Peyer's patch (tissue), 4 donors: ENCODE results near the gene FMNL2. TPM values are rescaled to one million over a fixed set of nuclear protein-coding genes. Genes with fewer than 3 reads are reported as not detected.

Source experiments
- DNase-seq, 3 donors: peaks; one replicate each; pipeline ENCODE4 v3.0.0-alpha.2; 2017 to 2019
- H3K27ac ChIP-seq, 4 donors: fragments of 200-600 bp; sonication (generic); one replicate each; pipeline ENCODE4 v1.5.1; 2016 to 2019
- H3K27me3 ChIP-seq, 2 donors: fragments of 200-600 bp; sonication (generic); one replicate each; pipeline ENCODE4 v1.5.1; 2019
- H3K36me3 ChIP-seq, 3 donors: fragments of 200-600 bp; sonication (generic); one replicate each; pipeline ENCODE4 v1.5.1; 2016 to 2019
- H3K4me1 ChIP-seq, 4 donors: fragments of 200-600 bp; sonication (generic); one replicate each; pipeline ENCODE4 v1.5.1; 2016 to 2019
- H3K4me3 ChIP-seq, 4 donors: fragments of 200-600 bp; sonication (generic); 1 replicate in 3 of 4; 2 replicates in 1 of 4; pipeline ENCODE4 v1.5.1; 2016 to 2019; ENCODE audit warnings: mild to moderate bottlenecking in 1 of 4
- H3K9me3 ChIP-seq, 4 donors: fragments of 200-600 bp; sonication (generic); one replicate each; pipeline ENCODE4 v1.5.1; 2016 to 2019; ENCODE audit warnings: mild to moderate bottlenecking in 1 of 4
- POLR2A ChIP-seq, 2 donors: fragments of 450-650 bp; IDR thresholded peaks; one replicate each; pipeline ENCODE4 v1.5.1; 2017; ENCODE audit warnings: antibody characterized with exemption in 2 of 2, mild to moderate bottlenecking in 2 of 2, moderate library complexity in 2 of 2
- total RNA-seq, 4 donors: library from RNA; depleted of rRNA; stranded (reverse); fragments of >200 nt; gene quantifications; one replicate each; pipeline ENCODE4 v1.1.0, GENCODE V29; 2016
- TF ChIP-seq, protein P1 (sequence below), 6 experiments: fragments of 450-650 bp in 4 of 6; fragments of 200-600 bp in 2 of 6; sonication (generic) in 1 of 6; IDR thresholded peaks; one replicate each; pipeline ENCODE4 v1.5.1; 2017 to 2019; ENCODE audit warnings: antibody characterized with exemption in 6 of 6, mild to moderate bottlenecking in 3 of 6, moderate library complexity in 1 of 6

The FMNL2 gene
- total RNA-seq, 4 donors from 2014 or later = 7.5 to 52.0 (median 17.1) TPM

DNA sequence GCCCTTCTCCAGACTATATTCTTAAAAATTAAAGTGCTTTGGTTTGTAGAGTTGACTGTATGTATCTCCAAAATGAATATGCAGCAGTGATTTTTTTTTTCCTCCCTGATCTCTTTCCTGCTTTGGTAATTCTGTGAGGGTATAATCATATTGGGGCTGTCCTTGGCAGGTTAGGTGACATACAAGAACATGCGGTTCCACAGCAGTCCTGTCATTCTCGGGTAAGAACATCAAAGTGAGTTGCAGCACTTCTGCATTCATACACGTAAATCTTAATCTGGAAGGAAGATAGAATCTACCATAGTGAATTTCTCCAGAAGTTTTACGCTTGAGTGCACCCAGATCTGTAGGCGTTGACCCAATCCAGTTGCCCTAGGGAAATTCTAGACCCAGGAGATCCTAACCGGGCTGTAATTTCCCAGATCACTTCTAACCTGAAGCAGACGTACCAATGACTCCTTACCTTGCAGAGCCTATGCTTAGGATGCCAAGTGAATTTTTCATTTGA is 272.9 kb downstream of the FMNL2 start:
- Histone ChIP-seq H3K27me3 (no peaks in the 10 kb centered on the region), H3K4me1 (peaks cover 0 to 13% (median 5%) of the 10 kb centered on the region in 4 donors), H3K36me3 (no peaks in the 10 kb centered on the region), H3K9me3 (no peaks in the 10 kb centered on the region), H3K4me3 (no peak overlapping the region), H3K27ac (no peak overlapping the region)
- TF ChIP-seq POLR2A (IDR thresholded peaks at IDR 0.05) = no peak
- TF ChIP-seq, protein P1, sequence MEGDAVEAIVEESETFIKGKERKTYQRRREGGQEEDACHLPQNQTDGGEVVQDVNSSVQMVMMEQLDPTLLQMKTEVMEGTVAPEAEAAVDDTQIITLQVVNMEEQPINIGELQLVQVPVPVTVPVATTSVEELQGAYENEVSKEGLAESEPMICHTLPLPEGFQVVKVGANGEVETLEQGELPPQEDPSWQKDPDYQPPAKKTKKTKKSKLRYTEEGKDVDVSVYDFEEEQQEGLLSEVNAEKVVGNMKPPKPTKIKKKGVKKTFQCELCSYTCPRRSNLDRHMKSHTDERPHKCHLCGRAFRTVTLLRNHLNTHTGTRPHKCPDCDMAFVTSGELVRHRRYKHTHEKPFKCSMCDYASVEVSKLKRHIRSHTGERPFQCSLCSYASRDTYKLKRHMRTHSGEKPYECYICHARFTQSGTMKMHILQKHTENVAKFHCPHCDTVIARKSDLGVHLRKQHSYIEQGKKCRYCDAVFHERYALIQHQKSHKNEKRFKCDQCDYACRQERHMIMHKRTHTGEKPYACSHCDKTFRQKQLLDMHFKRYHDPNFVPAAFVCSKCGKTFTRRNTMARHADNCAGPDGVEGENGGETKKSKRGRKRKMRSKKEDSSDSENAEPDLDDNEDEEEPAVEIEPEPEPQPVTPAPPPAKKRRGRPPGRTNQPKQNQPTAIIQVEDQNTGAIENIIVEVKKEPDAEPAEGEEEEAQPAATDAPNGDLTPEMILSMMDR (IDR thresholded peaks at IDR 0.05) = no peak
- no peak for DNase-seq

DNA sequence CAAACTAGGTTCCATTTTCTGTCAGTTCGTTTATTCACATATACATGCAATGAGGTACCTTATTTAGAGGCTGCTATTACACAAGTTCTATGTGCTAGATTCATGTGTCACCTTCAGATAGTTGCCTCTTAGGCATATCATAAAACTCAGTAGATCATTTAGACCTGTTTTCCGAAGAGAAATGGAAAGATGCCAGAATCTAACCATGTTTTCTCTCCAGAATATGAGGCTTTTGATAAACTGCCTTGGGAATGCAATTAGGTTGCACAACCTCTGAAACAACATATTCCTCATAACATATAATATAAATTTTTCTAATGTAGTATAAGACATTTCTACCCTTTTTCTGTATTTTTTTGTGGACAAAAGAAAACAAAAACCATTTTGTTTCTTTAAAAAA is 274.2 kb downstream of the FMNL2 start:
- no peaks in the 10 kb centered on the region for H3K27me3 ChIP-seq
- no peak for TF ChIP-seq POLR2A (IDR thresholded peaks at IDR 0.05)
- TF ChIP-seq, protein P1 (IDR thresholded peaks at IDR 0.05) = no peak
- no peaks in the 10 kb centered on the region for H3K9me3 ChIP-seq
- H3K27ac ChIP-seq = no peak overlapping the region
- no peak overlapping the region for H3K4me3 ChIP-seq
- H3K36me3 ChIP-seq = no peaks in the 10 kb centered on the region
- H3K4me1 ChIP-seq = peaks cover 0 to 13% (median 5%) of the 10 kb centered on the region in 4 donors
- no peak for DNase-seq

DNA sequence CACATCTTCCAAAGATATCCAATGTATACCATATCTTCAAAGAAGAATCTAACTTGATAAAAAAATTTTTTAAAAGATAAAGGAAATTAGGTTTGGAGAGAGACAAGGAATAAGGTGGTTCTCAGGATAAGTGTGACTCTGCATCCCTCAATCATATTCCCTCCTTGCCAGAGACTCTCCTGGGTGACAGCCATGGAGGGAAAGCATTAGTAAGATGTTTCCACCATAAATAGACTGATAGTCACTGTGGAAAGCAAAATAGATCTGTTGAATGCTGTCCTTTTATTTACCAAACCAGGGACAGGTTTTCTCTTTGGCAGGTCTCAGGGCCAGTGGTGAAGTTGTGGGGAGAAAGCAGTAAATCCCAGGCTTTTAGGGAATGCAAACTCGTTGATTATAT is 274.7 kb downstream of the FMNL2 start:
- H3K36me3 ChIP-seq = no peaks in the 10 kb centered on the region
- no peaks in the 10 kb centered on the region for H3K9me3 ChIP-seq
- H3K4me1 ChIP-seq = peaks cover 0 to 13% (median 5%) of the 10 kb centered on the region in 4 donors
- no peak overlapping the region for H3K4me3 ChIP-seq
- H3K27ac ChIP-seq = no peak overlapping the region
- H3K27me3 ChIP-seq = no peaks in the 10 kb centered on the region
- TF ChIP-seq, protein P1 (IDR thresholded peaks at IDR 0.05) = no peak
- TF ChIP-seq POLR2A (IDR thresholded peaks at IDR 0.05) = no peak
- DNase-seq = no peak

DNA sequence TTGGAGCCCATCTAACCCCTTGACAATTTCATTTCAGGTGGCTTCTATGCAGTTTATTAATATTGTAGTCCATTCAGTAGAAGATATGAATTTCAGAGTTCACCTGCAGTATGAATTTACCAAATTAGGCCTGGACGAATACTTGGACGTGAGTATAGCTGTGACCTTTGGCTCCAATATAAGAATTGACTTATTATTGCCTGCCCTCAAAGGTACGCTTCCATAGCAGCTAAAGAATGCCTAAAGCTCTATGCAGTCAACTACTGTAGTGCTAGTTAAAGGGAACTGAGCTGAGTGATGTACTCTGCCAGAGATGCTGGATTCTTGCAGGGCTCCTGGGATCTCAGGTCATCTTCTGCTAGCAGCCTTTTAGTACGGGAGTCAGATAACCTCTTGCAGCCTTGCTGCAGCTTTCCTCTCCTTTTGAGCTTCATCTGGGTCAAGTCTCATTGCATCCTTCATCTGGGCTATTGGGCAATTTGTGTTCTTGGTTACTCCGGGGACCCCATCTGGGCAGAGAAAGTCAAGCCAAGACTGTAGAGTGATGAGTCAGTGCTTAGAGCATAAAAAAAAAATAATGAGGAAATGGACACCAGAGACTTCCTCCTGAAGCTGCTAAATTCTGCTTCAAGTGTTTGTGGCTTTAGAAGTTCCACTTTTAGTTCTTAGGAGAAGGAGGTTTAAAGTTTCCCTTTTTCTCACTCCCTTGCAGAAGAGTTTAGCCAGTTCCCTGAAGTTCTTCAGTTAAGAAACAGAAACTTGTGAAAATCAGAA is 276.7 kb downstream of the FMNL2 start:
- no peak overlapping the region for H3K4me3 ChIP-seq
- no peaks in the 10 kb centered on the region for H3K9me3 ChIP-seq
- H3K27ac ChIP-seq = peak overlapping the region in 3 of 4 donors; percentile 1 to 40 (median 40)
- H3K36me3 ChIP-seq = no peaks in the 10 kb centered on the region
- no peaks in the 10 kb centered on the region for H3K27me3 ChIP-seq
- peak in 1 of 3 donors; percentile 51 for DNase-seq
- H3K4me1 ChIP-seq = peaks cover 0 to 13% (median 5%) of the 10 kb centered on the region in 4 donors
- no peak for TF ChIP-seq POLR2A (IDR thresholded peaks at IDR 0.05)
- TF ChIP-seq, protein P1 (IDR thresholded peaks at IDR 0.05) = no peak

DNA sequence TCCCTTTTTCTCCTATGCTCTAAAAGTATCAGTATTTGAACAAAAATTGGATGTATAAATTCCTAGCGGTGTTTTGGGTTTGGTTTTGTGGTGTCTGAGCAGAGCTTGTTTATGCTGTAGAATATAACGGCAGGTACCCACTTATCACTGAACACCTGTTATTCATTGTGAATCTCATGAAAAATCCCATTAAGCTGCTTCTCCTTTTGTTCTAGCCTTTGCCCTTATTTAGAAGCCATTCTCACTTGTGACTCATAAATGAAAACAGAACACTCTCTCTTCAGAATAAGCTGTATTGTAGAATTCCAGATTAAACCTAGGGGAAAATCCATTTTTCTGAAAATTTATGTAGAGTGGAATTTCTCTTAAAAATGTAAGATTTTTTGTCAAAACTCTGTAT is 278.3 kb downstream of the FMNL2 start:
- TF ChIP-seq, protein P1 (IDR thresholded peaks at IDR 0.05) = no peak
- TF ChIP-seq POLR2A (IDR thresholded peaks at IDR 0.05) = no peak
- no peaks in the 10 kb centered on the region for H3K9me3 ChIP-seq
- peaks cover 0 to 13% (median 5%) of the 10 kb centered on the region in 4 donors for H3K4me1 ChIP-seq
- no peak overlapping the region for H3K4me3 ChIP-seq
- H3K36me3 ChIP-seq = no peaks in the 10 kb centered on the region
- H3K27me3 ChIP-seq = no peaks in the 10 kb centered on the region
- no peak overlapping the region for H3K27ac ChIP-seq
- no peak for DNase-seq
